Prostate gland (tissue), 2 donors: ENCODE measurements around the gene CTIF. TPM values are rescaled to one million over a fixed set of nuclear protein-coding genes. Genes with fewer than 3 reads are reported as not detected.

Source experiments
- DNase-seq: peaks from one replicate; pipeline ENCODE4 v3.0.0-alpha.2; 2019; ENCODE audit warnings: low spot score
- H3K27ac ChIP-seq, 2 donors: fragments of 200-600 bp; sonication (generic); 2 replicates each; pipeline ENCODE4 v1.5.1; 2017 to 2019
- H3K27me3 ChIP-seq: fragments of 200-600 bp; sonication (generic); replicated peaks from 2 replicates; pipeline ENCODE4 v1.5.1; 2019; ENCODE audit not compliant: insufficient read depth
- H3K36me3 ChIP-seq, 2 donors: fragments of 200-600 bp; sonication (generic); 1 replicate in 1 of 2; 2 replicates in 1 of 2; pipeline versions ENCODE4 v1.5.1 to v1.8.1; 2017 to 2019
- H3K4me1 ChIP-seq: fragments of 200-600 bp; sonication (generic); replicated peaks from 2 replicates; pipeline ENCODE4 v1.5.1; 2019
- H3K4me3 ChIP-seq, 2 donors: fragments of 200-600 bp; sonication (generic); 2 replicates each; pipeline ENCODE4 v1.5.1; 2017 to 2019
- H3K9me3 ChIP-seq: fragments of 200-600 bp; sonication (generic); 2 replicates; pipeline ENCODE4 v1.5.1; 2017
- POLR2A ChIP-seq: fragments of 450-650 bp; IDR thresholded peaks from one replicate; pipeline ENCODE4 v1.6.1; 2016; ENCODE audit warnings: antibody characterized with exemption, mild to moderate bottlenecking
- POLR2AphosphoS5 ChIP-seq: sonication (generic); formaldehyde crosslinking; IDR thresholded peaks from one replicate; pipeline ENCODE4 v1.6.1; 2017; ENCODE audit warnings: antibody characterized with exemption
- WGBS: methylation state at CpG from one replicate; pipeline ENCODE4 v1.1.5; 2018; 5-methylcytosine and 5-hydroxymethylcytosine counted together
- intact Hi-C: fragments of 100-400 bp; cut with DNase I; formaldehyde crosslinking; loops from one replicate; pipeline ENCODE4 v1.14.2; 2022
- total RNA-seq, 2 donors: library from RNA; depleted of rRNA; stranded (reverse); fragments of >200 nt; gene quantifications; one replicate each; pipeline ENCODE4 v1.1.0, GENCODE V29; 2016
- TF ChIP-seq, protein P1 (sequence below), 4 experiments: fragments of 200-600 bp in 2 of 4; fragments of 450-650 bp in 2 of 4; sonication (generic) in 2 of 4; IDR thresholded peaks; 1 replicate in 3 of 4; 2 replicates in 1 of 4; pipeline ENCODE4 v1.5.1; 2016 to 2019; ENCODE audit warnings: antibody characterized with exemption in 4 of 4, mild to moderate bottlenecking in 2 of 4, moderate library complexity in 2 of 4

The CTIF gene
- total RNA-seq, 2 donors from 2014 or later: 8.1 to 57.9 TPM

DNA sequence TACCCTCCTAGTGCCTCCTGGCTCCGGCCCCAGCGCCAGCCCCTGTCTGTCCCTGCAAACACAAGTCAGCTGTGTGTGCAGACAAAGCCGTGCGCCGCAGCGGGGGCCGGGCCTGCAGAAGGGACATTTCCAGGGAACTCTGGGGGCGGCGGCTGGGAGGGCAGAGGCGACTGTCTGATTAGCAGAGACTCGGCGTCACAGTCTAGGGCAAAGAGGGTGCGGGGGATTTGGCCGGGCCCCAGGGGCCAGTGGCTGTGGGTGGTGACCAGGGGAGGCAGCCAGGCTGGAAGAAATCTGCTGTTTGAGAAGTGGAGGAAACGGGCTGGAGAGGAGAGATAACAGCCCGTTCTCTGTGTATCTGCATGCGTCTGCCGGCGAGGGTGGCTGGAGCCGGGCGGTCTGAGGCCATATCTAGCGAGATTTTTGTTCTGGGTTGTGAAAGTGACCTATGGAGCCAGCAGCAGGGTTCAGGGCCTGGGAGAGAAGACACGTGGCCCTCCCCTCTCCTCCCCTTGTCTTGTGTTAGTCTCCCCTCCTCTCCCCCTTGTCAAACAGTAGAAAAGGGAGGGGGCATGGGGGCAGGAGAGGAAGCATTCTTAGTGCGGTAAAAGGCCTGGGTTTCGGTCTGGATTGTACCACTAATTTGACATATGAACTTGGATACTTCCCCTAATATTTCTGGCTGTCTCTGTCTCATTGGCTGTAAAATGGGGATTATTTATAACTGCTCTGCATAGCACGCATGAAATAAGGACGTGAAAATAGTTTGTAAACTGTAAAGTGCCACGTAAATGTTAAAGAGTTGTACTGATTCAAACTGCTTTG, 242.5 kb downstream of the CTIF start:
- DNase-seq: peak; percentile 18
- intact Hi-C loops: loop anchor here (5.0 kb wide), 3 partner anchors 51 to 166 kb away; no protein-coding TSS in a partner anchor
- peaks cover 8% of the 10 kb centered on the region for H3K4me1 ChIP-seq
- WGBS: 9% methylated on average over 23 of the region's 28 CpGs
- H3K4me3 ChIP-seq: peak overlapping the region in 1 of 2 donors; percentile 3
- no peaks in the 10 kb centered on the region for H3K9me3 ChIP-seq
- H3K27me3 ChIP-seq: no peaks in the 10 kb centered on the region
- TF ChIP-seq, protein P1, sequence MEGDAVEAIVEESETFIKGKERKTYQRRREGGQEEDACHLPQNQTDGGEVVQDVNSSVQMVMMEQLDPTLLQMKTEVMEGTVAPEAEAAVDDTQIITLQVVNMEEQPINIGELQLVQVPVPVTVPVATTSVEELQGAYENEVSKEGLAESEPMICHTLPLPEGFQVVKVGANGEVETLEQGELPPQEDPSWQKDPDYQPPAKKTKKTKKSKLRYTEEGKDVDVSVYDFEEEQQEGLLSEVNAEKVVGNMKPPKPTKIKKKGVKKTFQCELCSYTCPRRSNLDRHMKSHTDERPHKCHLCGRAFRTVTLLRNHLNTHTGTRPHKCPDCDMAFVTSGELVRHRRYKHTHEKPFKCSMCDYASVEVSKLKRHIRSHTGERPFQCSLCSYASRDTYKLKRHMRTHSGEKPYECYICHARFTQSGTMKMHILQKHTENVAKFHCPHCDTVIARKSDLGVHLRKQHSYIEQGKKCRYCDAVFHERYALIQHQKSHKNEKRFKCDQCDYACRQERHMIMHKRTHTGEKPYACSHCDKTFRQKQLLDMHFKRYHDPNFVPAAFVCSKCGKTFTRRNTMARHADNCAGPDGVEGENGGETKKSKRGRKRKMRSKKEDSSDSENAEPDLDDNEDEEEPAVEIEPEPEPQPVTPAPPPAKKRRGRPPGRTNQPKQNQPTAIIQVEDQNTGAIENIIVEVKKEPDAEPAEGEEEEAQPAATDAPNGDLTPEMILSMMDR (IDR thresholded peaks at IDR 0.05): no peak
- TF ChIP-seq POLR2A (no peak), POLR2AphosphoS5 (no peak)
- no peaks in the 10 kb centered on the region for H3K36me3 ChIP-seq
- peak overlapping the region; percentile 62 to 65 for H3K27ac ChIP-seq

DNA sequence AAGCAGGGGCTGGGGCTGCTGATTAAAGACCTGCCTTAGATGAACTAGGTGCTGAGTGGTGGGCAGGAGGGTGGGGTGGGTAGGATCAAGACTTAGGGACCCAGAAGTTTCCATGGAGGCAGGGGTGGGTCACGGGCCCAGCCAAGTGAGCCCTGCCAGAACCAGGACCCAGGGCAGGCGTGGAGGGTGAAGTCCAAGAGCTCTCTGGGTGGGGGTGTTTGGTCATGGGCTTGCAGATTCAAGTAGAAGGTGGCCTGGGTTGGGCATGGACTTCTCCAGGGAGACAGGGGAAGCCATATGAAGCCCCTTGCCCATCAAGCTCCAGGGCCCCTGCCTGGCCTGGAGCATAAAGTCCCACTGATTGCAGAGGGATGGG, 243.1 kb downstream of the CTIF start:
- WGBS: 59% methylated on average over 2 of the region's 2 CpGs
- no peak for TF ChIP-seq POLR2AphosphoS5
- TF ChIP-seq, protein P1 (IDR thresholded peaks at IDR 0.05): no peak
- no peak for TF ChIP-seq POLR2A
- Histone ChIP-seq H3K27me3 (no peaks in the 10 kb centered on the region), H3K4me1 (peaks cover 8% of the 10 kb centered on the region), H3K36me3 (no peaks in the 10 kb centered on the region), H3K4me3 (no peak overlapping the region), H3K9me3 (no peaks in the 10 kb centered on the region), H3K27ac (peak overlapping the region; percentile 62 to 65)
- intact Hi-C loops: loop anchor here (5.0 kb wide), 3 partner anchors 50 to 165 kb away; no protein-coding TSS in a partner anchor
- DNase-seq: no peak

DNA sequence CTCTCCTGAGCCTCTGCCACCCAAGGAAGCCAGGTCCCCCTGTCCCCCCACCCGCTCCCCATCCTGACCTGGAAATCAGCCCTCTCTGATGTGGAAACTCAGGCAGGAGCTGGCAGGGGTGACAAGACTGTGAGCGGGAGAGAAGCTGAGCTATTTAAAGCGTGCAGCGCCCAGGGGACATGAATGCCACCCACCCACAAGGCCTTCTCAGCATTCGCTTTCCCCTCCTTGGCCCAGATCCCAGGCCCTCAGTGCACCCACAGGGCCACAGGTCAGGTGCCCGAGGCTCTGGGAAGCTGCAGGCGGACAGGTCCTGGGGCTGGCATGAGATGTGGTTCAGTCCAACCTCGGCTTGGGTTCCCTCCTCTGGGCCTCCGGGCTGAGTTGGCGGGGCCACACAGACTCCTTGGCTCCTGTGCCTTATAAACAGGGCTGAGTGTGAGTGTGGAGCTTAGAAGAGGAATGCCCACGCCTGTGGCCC, 243.6 kb downstream of the CTIF start:
- H3K36me3 ChIP-seq: no peaks in the 10 kb centered on the region
- TF ChIP-seq POLR2A (no peak), POLR2AphosphoS5 (no peak)
- TF ChIP-seq, protein P1 (IDR thresholded peaks at IDR 0.05): no peak
- DNase-seq: no peak
- WGBS: 47% methylated on average over 11 of the region's 11 CpGs
- peak overlapping the region; percentile 62 to 65 for H3K27ac ChIP-seq
- no peaks in the 10 kb centered on the region for H3K27me3 ChIP-seq
- no peaks in the 10 kb centered on the region for H3K9me3 ChIP-seq
- peaks cover 8% of the 10 kb centered on the region for H3K4me1 ChIP-seq
- intact Hi-C loops: loop anchor here (5.0 kb wide), 3 partner anchors 50 to 165 kb away; no protein-coding TSS in a partner anchor
- H3K4me3 ChIP-seq: no peak overlapping the region

DNA sequence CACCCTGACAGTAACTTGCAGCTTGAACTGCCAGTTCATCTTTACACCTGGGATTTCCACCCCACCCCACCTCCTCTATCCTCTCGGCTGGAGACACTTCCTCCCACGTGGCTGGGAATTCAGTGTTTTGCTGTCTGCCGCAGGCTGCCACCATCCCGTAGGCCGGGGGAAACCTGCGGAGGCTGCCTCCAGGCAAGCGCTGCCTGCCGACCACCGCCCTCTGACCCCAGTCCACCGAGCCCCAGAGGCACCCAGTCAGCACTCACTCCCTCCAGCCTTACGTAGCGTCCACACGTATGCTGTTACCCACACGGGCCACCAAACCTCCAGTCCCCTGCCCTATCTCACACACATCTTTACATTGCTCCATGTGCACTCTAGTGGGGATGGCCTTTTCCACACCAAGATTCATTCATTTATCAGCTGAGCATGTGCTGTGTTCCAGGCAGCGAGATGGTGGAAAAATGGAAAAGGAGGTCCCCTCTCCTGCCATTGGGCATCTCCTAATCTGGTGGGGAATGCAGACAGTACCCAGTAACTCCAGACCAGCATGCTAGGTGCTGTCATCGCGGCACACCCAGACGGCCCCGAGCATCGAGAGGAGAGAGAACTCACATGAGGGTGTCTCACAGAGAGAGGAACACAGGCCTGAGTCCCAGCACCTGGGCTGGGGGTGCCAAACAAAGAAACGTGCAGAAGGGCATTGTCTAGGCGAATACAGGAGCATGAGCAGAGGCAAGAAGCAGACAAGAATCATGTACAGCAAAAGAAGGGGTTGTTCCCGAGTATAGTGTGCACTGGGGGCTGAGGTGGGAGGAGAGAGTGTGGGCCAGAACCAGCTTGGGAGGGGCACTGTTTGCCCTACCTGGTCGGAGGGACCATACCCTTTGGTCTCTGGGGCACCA, 245.0 kb downstream of the CTIF start:
- H3K9me3 ChIP-seq: no peaks in the 10 kb centered on the region
- no peak for DNase-seq
- intact Hi-C loops: loop anchor here (5.0 kb wide), 3 partner anchors 48 to 163 kb away; no protein-coding TSS in a partner anchor
- H3K4me3 ChIP-seq: no peak overlapping the region
- TF ChIP-seq, protein P1 (IDR thresholded peaks at IDR 0.05): no peak
- TF ChIP-seq POLR2A: no peak
- TF ChIP-seq POLR2AphosphoS5: no peak
- no peak overlapping the region for H3K27ac ChIP-seq
- whole genome bisulfite sequencing: 93% methylated on average over 24 of the region's 24 CpGs
- peaks cover 8% of the 10 kb centered on the region for H3K4me1 ChIP-seq
- H3K27me3 ChIP-seq: no peaks in the 10 kb centered on the region
- H3K36me3 ChIP-seq: no peaks in the 10 kb centered on the region
